GM21619 (cell line): Measurements from ENCODE around the gene RIN3.
A peak's percentile ranks its signal among the peaks of the same experiment; 100 is the strongest.

Experiments used
- ATAC-seq: cut with Tn5 transposase; IDR thresholded peaks from one replicate; pipeline ENCODE4 v1.9.1; 2021; ENCODE audit not compliant: unreplicated experiment

Gene RIN3

DNA sequence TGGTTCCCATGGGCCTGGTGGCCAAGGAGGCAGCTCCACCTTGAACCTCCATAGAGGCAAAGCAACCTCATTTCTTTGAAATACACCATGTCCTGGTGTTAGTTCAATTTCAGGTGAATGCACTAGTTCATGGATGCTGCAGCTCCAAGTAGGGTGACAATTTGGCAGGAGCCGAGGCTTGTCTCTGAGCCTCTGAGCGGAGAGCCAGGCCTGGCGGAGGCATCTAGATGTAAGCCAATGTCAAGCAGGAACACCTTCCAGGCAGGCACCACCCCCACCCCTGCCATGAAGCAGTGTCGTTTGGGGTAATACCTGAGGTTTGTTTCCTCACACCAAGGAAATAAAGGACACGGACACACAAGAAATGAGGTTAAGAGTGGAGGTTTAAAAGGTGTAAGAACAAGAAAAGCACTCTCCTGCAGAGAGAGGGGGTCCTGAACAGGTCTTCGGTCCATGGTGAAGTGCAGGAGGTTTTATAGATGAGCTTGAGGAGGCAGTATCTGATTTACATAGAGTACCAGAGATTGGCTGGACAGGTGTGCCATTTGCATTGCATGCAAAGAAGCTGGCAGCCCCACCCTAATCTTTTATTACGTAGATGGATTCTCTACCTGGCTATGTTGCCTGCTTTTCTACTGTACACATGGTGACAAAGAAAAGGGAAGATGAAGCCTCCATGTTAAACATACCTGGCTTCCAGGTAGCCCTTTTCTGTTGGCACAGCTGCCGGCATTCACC, 60.3 kb downstream of the RIN3 start:
- ATAC-seq, result no peak

DNA sequence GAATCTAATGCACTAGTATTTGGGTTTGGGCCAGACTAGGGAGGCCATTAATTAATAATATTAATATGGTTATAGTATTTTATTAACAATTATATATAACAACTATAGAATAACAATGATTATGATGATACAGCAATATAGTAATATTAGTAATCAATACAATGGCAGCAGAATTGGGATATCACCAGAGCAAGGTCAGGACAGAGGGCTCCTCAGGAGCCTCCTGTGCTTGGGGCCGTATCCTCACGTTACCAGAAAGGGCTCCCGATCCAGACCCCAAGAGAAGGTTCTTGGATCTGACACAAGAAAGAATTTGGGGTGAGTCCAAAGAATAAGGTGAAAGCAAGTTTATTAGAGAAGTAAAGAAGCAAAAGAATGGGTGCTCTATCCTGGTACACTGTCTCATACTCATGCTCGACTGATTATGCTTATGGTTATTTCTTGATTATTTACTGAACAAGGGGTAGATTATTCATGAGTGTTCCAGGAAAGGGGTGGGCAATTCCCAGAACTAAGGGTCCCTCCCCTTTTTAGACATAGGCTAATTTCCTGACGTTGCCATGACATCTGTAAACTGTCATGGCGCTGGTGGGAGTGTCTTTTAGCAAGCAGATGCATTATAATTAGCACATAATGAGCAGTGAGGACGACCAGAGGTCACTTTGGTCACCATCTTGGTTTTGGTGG, 61.6 kb downstream of the RIN3 start:
- ATAC-seq, result no peak

DNA sequence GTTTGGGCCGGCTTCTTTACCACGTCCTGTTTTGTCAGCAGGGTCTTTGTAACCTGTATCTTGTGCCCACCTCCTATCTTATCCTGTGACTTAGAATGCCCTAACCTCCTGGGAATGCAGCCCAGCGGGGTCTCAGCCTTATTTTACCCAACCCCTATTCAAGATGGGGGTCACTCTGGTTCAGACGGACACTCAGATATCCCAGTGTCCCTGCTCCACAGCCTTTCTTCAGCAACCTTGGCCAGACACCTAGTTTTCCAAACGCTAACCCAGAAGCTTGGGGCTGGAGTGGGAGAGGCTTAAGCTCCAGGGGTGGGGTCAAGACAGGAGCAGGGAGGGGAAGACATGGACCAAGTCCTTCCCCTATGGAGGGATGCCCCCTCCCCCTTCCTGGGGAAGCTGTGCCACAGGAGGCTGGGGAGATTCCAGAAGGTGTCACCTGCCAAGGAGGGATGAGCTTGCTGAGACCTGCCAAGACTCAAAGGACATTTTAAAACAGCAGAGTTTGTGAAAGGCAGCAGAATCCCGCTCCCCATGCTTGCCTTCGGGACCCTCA, 62.2 kb downstream of the RIN3 start:
- ATAC-seq, result no peak

DNA sequence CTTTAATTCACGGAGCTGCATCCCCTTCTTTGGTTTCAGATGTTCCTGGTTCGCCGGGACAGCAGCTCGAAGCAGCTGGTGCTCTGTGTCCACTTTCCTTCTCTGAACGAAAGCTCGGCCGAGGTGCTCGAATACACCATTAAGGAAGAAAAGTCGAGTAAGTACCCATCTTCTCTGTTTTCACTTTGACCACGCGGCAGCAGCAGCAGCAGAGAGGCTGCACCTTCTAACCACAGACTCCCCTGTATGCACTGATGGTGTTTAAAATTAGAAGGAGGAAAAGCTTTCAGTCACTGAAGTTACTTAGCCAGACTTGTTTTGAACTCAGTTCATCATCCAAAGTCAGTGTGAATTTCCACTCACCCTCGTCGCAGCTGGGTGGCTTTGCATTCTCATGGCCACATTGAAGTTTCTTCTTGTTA, 63.8 kb downstream of the RIN3 start:
- peak; percentile 76 for ATAC-seq

DNA sequence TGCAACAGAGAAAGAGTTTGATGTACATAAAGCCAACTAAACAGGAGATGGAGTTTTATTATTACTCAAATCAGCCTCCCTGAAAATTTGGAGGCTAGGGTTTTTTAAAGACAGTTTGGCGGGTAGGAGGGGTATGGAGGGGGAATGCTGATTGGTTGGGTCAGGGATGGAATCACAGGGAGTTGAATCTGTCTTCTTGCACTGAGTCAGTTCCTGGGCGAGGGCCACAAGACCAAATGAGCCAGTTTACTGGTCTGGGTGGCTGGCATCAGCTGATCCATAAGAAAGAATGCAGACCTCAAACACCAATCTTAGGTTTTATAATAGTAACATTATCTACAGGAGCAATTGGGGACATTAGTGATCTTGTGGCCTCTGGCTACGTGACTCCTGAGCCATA, 64.9 kb downstream of the RIN3 start:
- ATAC-seq, result no peak

DNA sequence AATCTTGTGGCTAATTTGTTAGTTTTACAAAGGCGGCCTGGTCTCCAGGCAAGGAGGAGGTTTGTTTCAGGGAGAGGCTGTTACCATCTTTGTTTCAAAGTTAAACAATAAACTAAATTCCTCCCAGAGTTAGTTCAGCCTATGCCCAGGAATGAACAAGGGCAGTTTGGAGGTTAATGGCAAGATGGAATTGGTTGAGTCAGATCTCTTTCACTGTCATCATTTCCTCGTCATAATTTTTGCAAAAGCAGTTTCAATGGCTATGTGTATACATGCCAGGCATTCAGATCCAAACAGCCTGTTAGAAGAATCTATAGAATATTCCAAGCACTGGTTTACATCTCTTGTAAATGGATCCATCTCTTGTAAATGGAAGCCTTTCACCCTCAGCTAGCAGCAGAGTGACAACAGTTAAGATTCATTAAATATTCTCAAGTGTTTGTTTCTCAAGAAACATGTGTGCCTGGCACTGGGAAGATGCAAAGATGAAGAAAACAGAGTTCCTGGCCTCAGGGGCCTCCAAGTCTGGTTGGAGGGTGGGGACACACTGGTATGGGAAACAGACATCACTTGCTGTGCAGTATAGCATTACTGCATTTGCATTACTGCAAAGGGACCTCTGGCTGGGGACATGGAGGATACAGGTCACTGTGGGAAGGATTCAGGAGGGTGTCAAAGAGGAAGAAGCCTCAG, 65.8 kb downstream of the RIN3 start:
- ATAC-seq, result no peak

DNA sequence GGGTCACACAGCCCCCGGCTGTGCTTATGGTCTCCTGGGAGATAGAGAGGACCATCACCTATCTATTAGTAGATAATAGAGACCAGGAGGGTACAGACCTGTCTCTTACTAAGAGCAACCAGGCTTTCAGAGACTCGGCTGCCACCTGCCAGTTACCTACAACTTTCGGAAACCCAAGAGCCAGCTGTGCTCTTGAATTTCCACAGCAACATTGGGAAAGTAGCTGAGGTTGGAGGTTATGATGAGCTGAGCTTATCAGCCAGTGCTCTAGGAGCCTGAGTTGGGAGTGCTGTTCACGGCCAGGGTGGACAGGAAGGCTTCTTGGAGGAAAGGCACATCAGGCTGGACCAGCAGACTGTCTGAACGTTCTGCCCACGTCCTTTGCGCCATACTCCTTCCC, 67.6 kb downstream of the RIN3 start:
- ATAC-seq, result no peak

DNA sequence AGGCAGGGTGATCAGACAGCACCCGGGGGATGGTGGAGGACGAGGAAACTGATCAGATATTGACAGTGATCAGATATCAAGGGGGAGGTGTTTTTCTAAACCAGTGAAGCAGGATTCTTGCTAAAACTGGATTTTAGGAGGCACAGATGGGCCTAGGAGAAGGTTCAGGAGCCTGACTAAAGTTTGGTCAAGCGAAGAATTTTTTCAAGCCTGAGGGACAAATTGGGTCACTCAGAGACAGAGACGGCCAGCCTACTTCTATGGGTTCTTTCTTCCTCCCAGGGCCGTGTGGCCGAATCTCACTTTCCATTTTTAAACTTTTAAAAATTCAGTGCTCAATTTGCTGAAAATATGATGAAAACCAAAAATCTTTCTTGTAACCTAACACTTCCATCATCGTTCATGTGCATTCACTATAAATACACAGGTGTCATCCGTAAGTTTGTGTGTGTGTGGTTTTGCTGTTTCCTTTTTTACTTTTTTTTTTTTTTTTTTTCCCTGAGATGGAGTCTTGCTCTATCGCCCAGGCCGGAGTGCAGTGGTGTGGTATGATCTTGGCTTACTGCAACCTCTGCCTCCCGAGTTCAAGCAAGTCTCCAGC, 68.5 kb downstream of the RIN3 start:
- no peak for ATAC-seq

DNA sequence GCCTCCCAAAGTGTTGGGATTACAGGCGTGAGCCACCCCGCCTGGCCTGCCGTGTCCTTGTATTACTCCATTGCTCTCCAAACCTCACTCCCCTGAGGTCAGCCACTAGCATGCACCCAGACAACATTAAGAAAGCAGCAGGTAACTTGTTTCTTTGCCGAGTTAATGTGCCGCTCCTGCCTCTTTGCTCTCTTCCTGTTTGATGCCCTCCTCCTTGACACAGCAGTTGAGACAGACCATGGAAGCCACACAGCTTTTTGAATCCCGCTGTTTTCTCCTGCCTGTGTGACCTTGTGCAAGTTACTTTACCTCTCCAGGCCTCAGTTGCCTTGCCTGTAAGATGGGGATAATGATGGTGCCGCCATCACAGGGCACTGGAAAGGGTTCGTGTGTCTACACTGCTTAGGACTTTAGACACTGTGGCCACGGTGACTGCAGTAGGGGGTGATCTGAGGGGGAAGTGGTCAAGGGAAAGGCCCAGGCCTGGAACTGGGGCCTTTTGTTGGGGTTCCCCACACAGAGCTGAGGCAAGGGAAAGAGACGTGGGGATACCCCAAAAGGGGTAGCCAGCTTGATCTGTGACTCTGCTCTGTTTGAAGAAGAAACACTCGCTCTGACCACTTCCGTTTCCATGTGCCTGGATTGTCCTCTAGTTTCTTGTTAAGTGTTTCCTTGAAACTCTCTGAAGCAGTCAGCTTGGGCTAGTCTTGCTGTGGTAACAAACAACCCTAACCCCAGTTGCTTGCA, 69.3 kb downstream of the RIN3 start:
- peak; percentile 54 for ATAC-seq

DNA sequence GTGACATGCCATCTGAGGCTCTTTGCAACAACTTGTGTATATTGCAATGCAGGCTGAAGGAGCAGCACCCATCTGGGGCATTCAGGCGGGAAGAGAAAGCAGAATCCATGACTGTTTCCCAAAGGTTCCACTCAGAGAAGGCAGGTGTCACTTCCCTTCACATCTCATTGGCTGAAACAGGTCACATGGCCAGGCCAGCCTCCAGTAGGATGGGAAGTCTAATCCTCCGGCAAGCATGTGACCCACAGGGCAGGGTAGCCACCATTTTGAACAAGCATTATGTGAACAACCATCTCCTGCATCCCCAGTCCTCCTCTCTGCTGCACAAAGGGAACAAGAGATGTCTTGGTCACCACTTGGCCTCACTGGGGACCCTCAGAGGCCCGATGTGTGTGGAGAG, 70.6 kb downstream of the RIN3 start:
- no peak for ATAC-seq

DNA sequence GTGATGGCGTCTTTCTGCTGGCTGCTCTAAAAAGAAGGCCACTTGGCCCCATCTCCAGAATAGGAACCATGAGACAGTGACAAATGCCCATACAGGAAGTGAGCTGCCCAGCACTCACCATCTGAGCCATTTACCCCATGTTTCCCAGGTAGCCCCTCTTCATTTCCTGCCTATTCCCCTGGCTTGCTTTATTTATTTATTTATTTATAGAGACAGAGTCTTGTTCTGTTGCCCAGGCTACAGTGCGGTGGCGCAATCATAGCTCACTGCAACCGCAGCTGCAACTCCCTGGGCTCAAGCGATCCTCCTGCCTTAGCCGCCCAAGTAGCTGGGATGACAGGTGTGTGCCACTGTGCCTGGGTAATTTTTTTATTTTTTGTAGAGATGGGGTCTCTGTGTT, 71.2 kb downstream of the RIN3 start:
- ATAC-seq, result no peak

DNA sequence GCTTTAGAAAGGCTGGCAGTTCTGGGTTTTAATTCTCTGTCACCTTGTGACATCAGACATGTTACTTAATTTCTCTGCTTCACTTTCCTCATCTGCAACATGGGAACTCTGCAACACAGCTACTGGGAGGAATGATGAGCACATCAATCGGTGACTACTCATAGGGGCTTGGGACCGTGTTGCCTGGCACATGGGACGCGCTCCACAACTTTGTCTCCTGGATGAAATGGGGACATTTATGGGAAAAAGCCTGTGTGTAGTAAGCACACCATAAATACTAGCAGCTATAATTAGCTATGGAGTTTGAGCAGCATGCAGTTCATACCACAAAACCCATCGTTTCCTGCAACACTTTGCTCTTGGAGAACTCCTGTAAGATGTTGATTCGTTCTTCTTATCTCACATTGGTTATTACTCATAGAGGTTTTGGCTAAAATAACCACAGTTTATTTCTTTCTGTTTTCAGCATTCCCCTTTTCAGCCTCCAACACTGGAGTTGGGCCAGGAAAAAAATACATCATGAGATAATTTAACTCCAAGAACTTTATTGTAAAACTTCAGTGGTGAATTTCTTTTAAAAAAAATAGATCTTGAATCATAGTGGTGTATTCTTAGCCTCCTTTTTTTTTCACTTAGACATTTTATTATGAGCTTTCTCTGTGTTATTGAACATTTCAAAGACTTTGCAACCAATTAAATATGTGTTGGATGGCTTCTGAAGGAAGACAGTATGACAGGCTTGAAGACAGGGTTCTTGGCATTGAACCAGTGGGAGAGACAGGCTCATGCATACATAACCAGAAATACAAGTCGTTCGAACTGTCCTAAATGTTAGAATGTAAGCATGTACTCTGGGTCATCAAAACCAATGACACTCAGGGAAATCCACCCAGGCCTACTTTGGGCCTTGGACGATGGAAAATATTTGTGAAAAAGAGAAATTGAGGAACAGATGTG, 72.7 kb downstream of the RIN3 start:
- ATAC-seq, result peak; percentile 37

DNA sequence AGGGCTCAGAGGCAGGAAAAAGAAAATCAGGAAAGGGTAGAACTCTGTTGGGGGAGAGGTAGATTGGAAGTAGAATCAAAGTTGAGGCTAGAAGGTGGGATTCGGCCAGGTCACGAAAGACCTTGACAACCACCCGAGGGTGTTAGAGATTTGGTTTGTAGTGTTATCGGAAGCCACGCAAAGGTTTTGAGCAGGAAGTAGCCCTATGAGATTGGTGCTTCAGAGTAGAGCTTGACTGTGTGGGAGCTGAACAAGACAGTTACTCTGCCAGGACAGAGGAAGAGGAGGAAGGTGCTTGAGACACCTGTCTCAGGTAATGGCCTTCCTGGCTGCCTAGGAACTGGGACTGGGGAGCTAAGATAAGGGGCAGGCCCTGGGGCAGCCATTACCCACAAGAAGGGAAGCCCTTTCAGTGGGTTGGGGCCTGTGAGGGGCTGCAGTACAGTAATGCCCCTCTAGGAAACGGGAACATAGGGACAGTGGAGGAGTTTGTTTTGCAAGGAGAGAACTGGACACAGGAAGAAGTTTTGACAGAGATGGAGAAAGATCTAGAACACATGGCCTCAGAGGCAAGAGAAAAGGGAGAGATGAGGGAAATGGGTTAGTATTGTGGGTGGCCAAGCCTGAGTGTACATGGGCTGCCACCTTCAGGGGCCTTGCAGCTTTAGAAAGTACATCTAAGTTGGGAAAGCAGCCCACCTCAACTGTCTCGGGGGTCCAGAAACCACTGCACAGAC, 73.5 kb downstream of the RIN3 start:
- ATAC-seq, result no peak

DNA sequence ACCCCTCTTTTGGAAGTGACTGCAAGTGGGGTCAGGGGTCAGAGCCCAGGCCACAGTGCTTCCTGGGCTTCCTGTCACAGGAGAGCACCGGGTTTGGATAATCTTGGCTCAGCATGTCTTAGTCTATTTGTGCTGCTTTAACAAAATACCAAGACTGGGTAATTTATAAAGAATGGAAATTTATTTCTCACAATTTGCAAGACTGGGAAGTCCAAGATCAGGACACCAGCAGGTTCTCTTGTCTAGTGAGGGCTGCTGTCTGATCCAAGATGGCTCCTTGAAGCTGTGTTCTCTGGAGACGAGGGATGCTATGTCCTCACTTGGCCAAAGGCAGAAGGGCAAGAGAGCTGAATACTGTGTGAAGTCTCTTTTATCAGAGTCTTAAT, 74.1 kb downstream of the RIN3 start:
- no peak for ATAC-seq

DNA sequence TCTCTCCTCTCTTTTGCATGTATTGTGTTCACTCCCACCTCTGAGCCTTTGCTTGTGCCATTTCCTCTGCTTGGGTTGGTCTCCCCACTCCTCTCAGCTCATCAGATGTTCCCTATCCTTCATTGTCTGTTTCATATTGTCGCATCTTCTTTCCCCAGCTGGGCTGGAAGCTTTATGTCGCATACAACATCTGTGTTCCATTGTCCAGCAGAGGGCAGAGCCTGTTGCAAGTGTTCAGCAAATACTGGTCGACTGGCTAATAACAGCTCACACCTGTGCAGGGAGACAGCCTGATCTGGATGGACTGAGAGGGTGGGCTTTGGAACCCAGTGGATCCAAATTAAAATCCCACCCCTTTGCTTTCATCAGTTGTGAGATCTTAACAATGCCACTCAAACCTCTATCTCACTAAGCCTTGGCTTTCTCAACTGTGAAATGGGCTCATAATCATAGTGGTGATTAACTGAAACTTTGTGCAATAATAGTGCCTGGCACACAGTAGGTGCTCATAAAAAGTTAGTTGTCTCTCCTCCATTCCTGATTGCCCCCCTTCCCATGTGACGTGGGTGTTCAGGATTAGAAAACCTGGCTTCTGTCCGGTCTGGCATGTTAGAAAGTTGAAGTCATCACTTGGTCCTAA, 75.8 kb downstream of the RIN3 start:
- no peak for ATAC-seq

DNA sequence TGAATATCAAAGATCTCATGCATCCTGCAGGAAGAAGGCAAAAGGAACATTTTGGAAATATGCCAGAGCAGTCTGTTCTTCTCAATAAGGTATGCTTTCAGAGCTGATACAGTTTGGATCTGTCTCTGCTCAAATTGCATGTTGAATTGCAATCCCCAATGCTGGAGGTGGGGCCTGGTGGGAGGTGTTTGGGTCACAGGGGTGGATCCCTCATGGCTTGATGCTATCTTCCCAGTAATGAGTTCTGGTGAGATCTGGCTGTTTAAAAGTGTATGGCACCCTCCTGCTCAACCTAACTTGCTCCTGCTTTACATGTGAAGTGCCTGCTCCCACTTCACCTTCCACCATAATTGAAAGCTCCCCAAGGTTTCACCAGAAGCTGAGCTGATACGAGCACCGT, 76.6 kb downstream of the RIN3 start:
- ATAC-seq, result no peak

DNA sequence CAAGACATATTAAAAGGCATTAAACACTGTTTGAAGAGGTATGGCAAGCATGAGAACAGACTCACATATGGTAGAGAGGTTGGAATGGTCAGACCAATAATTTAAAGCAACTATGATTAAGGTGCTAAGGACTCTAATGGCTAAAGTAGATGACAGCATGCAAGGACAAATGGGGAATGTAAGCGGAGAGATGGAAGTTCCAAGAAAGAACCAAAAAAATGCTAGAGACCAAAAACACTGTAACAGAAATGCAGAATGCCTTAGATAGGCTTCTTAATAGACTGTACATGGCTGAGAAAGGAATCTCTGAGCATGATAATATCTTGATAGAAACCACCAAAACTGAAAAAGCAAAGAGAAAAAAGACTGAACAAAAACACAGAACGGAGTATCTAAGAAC, 77.4 kb downstream of the RIN3 start:
- ATAC-seq, result no peak

DNA sequence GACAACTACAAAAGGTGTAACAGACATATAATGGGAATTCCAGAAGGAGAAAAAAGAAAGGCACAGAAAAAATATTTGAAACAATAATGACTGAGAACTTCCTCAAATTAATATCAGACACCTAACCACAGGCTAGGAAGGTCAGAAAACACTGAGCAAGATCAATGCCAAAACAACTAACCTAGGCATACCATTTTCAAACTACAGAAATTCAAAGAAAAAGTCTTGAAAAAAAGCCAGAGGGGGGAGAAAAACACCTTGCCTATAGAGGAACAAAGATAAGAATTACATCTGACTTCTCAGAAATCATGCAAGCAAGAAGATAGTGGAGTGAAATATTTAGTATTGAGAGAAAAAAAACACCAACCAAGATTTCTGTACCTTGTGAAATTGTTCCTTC, 77.8 kb downstream of the RIN3 start:
- ATAC-seq, result no peak

DNA sequence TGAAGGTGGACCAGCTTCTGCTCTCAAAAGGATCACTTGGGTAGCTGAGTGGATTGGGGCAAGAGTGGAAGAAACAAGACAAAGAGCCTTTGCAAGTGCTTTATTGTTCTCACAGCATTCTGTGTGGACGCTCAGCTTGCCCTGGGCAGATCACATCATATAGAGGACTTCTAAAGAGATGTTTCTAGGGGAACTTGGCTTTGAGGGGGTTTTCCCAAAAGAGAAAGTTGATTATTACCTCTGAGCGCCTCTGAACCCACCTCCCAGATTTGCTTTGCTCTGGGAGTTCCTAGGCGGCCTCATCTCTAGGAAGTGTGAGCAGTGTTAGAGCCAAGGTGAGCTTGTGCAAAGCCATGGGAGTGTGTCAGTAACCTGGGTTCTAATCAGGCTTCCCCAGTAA, 81.7 kb downstream of the RIN3 start:
- ATAC-seq, result no peak
